Measurements from ENCODE around the gene CFTR.

Gene CFTR

GRCh38 chr7:117656806-117657205 lies 177.0 kb downstream of the CFTR start:
- H3K4me3 ChIP-seq (ENCODE audit: low read length, poor library complexity, severe bottlenecking) = no peak overlapping the region
- no peak overlapping the region for H3K9ac ChIP-seq (ENCODE audit: low read depth, low read length, poor library complexity, severe bottlenecking)
- H3K27me3 ChIP-seq (ENCODE audit: insufficient read depth, low read length, poor library complexity, severe bottlenecking) = no peaks in the 10 kb centered on the region
- H3K4me1 ChIP-seq (ENCODE audit: insufficient read depth, low read length, poor library complexity, severe bottlenecking) = no peaks in the 10 kb centered on the region
- H3K36me3 ChIP-seq (ENCODE audit: insufficient read depth, low read length) = no peaks in the 10 kb centered on the region
- no peaks in the 10 kb centered on the region for H3K79me2 ChIP-seq (ENCODE audit: insufficient read depth, low read length)
- H3F3A ChIP-seq (ENCODE audit: low read depth) = no peaks in the 10 kb centered on the region
- TF ChIP-seq CTCF (conservative IDR thresholded peaks at IDR 0.05; ENCODE audit: low read length) (no peak), EZH2phosphoT487 (IDR thresholded peaks at IDR 0.05; ENCODE audit: borderline replicate concordance) (no peak)
- H3K4me2 ChIP-seq (ENCODE audit: low read depth, low read length, poor library complexity, severe bottlenecking) = no peak overlapping the region
- H2AFZ ChIP-seq (ENCODE audit: low read length) = no peak overlapping the region
- H3K9me2 ChIP-seq (replicated peaks; ENCODE audit: low read depth, low read length) = no peaks in the 10 kb centered on the region
- H3K9me3 ChIP-seq (ENCODE audit: insufficient read depth, low read depth, low read length) = no peaks in the 10 kb centered on the region
- H4K20me1 ChIP-seq (ENCODE audit: insufficient read depth, low read length, poor library complexity, severe bottlenecking) = no peaks in the 10 kb centered on the region

GRCh38 chr7:117659531-117660011 lies 179.7 kb downstream of the CFTR start:
- no peak overlapping the region for H2AFZ ChIP-seq (ENCODE audit: low read length)
- H3K9me3 ChIP-seq (ENCODE audit: insufficient read depth, low read depth, low read length) = no peaks in the 10 kb centered on the region
- no peaks in the 10 kb centered on the region for H4K20me1 ChIP-seq (ENCODE audit: insufficient read depth, low read length, poor library complexity, severe bottlenecking)
- no peaks in the 10 kb centered on the region for H3K4me1 ChIP-seq (ENCODE audit: insufficient read depth, low read length, poor library complexity, severe bottlenecking)
- H3K4me2 ChIP-seq (ENCODE audit: low read depth, low read length, poor library complexity, severe bottlenecking) = no peak overlapping the region
- H3K9me2 ChIP-seq (replicated peaks; ENCODE audit: low read depth, low read length) = no peaks in the 10 kb centered on the region
- TF ChIP-seq CTCF (conservative IDR thresholded peaks at IDR 0.05; ENCODE audit: low read length) (no peak), EZH2phosphoT487 (IDR thresholded peaks at IDR 0.05; ENCODE audit: borderline replicate concordance) (no peak)
- H3K36me3 ChIP-seq (ENCODE audit: insufficient read depth, low read length) = no peaks in the 10 kb centered on the region
- no peak overlapping the region for H3K9ac ChIP-seq (ENCODE audit: low read depth, low read length, poor library complexity, severe bottlenecking)
- H3K4me3 ChIP-seq (ENCODE audit: low read length, poor library complexity, severe bottlenecking) = no peak overlapping the region
- H3F3A ChIP-seq (ENCODE audit: low read depth) = no peaks in the 10 kb centered on the region
- H3K79me2 ChIP-seq (ENCODE audit: insufficient read depth, low read length) = no peaks in the 10 kb centered on the region
- H3K27me3 ChIP-seq (ENCODE audit: insufficient read depth, low read length, poor library complexity, severe bottlenecking) = no peaks in the 10 kb centered on the region

- Histone ChIP-seq H3F3A (ENCODE audit: low read depth) (no peaks in the 10 kb centered on the region), H3K4me2 (ENCODE audit: low read depth, low read length, poor library complexity, severe bottlenecking) (no peak overlapping the region), H3K4me1 (ENCODE audit: insufficient read depth, low read length, poor library complexity, severe bottlenecking) (no peaks in the 10 kb centered on the region), H3K36me3 (ENCODE audit: insufficient read depth, low read length) (no peaks in the 10 kb centered on the region), H3K9ac (ENCODE audit: low read depth, low read length, poor library complexity, severe bottlenecking) (no peak overlapping the region), H3K4me3 (ENCODE audit: low read length, poor library complexity, severe bottlenecking) (no peak overlapping the region), H4K20me1 (ENCODE audit: insufficient read depth, low read length, poor library complexity, severe bottlenecking) (no peaks in the 10 kb centered on the region), H3K27me3 (ENCODE audit: insufficient read depth, low read length, poor library complexity, severe bottlenecking) (no peaks in the 10 kb centered on the region), H3K79me2 (ENCODE audit: insufficient read depth, low read length) (no peaks in the 10 kb centered on the region), H3K9me2 (replicated peaks; ENCODE audit: low read depth, low read length) (no peaks in the 10 kb centered on the region), H2AFZ (ENCODE audit: low read length) (no peak overlapping the region), H3K9me3 (ENCODE audit: insufficient read depth, low read depth, low read length) (no peaks in the 10 kb centered on the region)
- TF ChIP-seq CTCF (conservative IDR thresholded peaks at IDR 0.05; ENCODE audit: low read length) (no peak), EZH2phosphoT487 (IDR thresholded peaks at IDR 0.05; ENCODE audit: borderline replicate concordance) (no peak)
Observed at GRCh38 chr7:117661328-117661727, 181.5 kb downstream of the CFTR start.
